Stimulated activated CD8-positive, alpha-beta memory T cell treated with anti-CD3 and anti-CD28 coated beads, Interleukin-15, amount 100 ng/mL, for 1 hour (primary cell): ENCODE data around the gene RINL.
"Not testable (repeated sequence)": the region's sequence is repeated elsewhere in the genome, so short reads cannot be mapped to it uniquely, and the experiment has no call there.

Experiments
- DNase-seq: peaks from one replicate; pipeline ENCODE4 v3.0.0-alpha.2; 2020; ENCODE audit warnings: low read depth

RINL gene

GRCh38 chr19:38904581-38905539 is 26.8 kb upstream of the RINL start:
- DNase-seq = no peak

DNA sequence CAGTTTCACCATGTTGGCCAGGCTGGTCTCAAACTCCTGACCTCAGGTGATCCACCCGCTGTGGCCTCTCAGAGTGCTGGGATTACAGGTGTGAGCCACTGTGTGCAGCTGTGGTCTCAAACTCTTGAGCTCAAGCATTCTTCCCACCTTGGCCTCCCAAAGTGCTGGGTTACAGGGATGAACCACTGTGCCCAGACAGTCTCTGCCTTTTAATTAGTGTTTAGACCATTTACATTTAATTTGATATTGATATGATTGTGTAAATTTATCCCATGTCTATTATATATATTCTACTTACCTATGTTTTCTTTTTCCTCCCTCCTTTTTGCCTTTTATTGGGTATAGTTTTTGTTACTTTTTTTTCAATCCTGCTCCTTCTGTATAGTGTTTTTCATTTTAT is 23.6 kb upstream of the RINL start:
- no peak for DNase-seq

DNA sequence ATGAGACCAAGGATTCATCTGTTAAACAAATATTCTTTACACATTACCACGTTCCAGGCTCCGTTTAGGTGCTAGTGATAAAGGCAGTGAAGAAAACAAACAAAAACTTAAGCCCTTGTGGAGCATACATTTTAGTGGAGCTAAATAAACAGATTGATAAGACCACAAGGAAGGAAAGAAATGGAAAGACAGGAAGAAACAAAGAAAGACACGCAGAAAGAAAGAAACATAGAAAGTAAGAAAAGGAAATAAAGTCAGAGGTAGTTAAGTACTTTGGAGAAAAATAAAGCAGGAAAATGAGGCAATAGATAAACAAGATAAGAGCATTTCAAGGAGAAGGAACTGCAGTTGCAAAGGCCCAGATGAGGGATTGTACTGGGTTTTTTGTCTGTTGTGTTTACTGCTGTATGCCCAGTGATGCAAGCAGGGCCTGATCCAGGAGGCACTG is 22.7 kb upstream of the RINL start:
- no peak for DNase-seq

- no peak for DNase-seq
Measured at GRCh38 chr19:38900202-38900629, 22.1 kb upstream of the RINL start.

- peak; percentile 97 for DNase-seq
Measured at GRCh38 chr19:38899447-38900201, 21.5 kb upstream of the RINL start, which contains the start of the genes NFKBIB and SIRT2. Gene NFKBIB, plus strand, starts transcription at chr19:38899969. Its CDS starts 64 bp downstream, at chr19:38900033. Gene SIRT2, minus strand, starts transcription at chr19:38899618. Its CDS starts 97 bp downstream, at chr19:38899521.

- DNase-seq = no peak
Measured at GRCh38 chr19:38898788-38899446, 20.8 kb upstream of the RINL start.

GRCh38 chr19:38894968-38895367 is 16.9 kb upstream of the RINL start:
- no peak for DNase-seq

DNA sequence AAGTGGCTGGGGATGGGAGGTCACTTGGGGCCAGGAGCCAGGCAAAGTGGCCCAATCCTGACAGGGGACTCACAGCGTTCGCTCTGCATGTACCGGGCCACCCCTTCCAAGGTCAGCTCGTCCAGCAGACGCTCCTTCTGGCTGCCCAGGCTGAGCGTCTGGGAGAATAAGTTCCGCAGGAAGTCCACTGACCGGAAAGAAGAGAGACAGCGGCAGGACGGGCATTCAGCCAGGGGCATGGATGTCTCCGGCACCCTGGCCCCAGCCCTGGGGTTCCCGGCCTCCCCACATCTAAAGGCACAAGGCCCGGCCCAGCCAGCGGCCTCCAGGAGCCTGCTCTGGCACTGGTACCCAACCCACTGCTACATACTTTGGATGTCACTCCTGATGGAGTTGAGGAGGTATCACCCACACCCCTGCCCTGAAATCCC is 15.3 kb upstream of the RINL start:
- no peak for DNase-seq

DNA sequence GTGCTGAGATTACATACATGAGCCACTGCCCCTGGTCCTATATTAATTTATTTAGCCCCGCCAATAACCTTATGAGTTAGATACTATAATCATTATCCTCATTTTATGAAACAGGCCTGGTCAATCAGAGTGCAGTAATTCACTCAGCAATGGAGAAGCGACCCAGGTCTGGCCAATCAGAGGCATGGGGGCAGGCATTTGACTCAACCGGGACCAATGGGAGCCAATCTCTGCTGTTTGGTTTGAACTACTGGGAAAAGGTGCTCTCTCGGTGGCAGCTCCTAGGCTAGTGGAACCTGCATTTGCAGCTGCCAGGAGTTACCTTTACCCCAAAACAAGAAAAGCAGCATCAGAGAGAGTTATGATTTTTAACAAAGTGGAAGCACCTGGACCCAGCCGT is 14.8 kb upstream of the RINL start:
- DNase-seq = no peak

GRCh38 chr19:38891771-38892170 is 13.7 kb upstream of the RINL start:
- DNase-seq = no peak

GRCh38 chr19:38890686-38891085 is 12.6 kb upstream of the RINL start:
- DNase-seq = no peak

DNA sequence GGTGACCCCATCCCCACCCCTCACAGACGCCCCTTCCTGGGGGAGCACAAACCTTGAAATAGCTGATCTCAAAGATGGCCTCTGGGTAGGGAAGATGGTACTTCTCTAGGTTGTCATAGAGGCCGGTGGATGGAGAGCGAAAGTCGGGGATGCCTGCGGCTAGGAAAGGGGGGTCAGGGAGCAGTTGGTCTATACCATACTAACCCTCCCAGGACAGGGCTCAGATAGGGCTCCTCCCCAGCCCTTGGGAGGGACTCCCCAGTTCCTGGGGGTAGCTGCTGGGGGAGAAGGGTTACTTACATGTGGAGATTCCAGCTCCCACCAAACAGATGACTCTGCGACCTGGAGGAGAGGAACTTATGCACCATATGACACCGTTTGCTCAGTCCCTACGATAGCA is 11.7 kb upstream of the RINL start:
- no peak for DNase-seq

DNA sequence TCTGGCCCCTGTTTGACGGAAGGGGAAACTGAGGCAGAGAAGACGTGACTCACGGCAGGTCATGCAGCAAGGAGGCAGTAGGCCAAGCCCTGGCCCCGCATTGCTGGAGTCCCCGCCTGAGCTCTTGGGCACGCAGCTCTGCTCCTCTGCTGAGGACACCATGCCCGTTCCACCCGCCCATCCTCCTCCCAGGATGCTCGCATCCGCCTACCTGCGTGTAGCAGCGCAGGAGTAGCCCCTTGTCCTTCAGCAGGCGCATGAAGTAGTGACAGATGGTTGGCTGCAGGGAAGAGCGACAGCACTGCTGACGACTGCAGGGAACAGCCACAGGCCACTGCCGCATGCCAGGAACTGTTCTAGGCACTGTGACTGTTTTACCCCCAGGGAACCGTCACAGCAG is 10.8 kb upstream of the RINL start:
- DNase-seq = no peak

DNA sequence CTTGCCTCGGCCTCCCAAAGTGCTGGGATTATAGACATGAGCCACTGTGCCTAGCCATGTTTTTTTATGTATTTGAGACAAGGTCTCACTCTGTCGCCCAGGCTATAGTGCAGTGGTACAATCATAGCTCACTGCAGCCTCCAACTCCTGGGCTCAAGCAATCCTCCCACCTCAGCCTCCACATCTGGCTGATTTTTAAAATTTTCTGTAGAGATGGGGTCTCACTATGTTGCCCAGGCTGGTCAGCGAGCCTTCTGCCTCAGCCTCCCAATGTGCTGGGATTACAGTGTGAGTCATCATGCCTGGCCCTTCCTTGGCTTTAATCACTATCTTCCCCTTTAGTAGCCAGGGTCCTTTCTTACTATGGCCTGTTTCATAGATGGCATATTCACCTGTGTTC is 6.6 kb upstream of the RINL start:
- DNase-seq = not testable (repeated sequence)

GRCh38 chr19:38883286-38883685 is 5.2 kb upstream of the RINL start:
- no peak for DNase-seq

DNA sequence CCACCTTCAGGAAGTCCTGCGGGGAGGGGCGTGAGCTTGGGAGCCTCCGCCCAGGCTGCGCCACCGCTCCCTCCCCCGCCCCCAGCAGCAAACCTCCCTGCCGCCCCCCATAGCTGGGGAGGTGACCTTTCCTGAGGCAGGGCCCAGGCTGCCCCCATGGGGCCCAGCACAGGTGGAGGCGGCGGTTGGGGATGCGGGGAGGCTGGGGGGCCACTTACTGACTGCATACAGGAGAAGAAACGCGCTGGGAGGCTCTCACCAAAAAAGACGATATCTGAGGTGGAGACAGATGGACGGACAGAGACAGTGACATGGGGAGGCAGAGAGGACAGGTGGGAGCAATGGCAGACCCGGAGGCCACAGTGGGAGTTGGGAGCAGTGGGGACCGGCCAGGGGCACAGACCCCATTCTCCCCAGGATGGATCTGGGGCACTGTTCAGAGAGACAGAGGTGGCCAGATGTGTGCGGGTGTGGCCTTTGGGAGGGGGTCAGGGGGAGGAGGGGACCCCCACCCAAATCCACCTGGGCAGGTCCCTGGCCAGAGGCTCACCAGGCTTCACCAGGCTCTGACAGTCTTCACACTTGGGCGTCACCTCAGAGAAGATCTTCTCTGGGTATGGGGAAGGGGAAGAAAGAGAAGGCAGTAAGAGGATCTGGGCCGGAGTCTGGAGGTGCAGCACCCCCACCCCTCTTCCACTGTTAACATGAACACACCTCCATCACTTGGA is 3.0 kb upstream of the RINL start:
- DNase-seq = no peak

DNA sequence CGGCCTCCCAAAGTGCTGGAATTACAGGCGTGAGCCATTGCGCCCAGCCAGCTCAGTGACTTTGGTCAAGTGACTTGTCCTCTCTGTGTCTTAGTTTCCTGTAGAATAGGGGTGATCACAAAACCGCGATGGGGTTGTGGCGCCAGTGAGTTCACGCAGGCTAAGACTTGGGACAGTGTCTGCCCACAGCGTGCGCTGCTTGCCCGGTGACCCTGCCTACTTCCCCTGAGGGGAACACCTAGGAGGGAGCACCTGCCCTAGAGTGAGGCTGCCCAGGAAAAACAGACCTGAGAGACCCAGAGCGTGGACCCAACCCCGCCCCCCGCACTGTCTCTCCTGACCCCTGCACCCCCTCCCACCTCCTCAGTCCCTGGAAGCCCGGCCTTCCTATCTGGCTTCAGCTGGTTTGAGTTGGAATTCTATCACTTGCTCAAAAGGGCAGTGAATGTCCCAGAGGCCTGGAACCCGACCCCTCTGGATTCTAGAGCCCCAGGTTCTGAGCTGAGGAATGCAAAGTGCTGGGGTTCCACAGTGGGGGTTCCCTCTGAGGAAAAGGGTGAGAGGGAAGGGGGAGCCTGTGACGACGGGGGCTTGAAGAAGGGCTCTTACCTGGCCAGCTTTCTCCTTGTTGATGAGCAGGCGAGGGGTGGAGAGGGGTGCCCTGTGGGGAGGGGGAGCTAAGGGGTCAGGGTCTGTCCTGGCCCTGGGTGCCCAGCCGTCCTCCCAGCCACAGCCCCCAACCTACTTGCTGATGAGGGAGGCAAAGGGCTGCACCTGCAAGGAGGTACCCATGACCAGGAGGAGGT is 2.2 kb upstream of the RINL start:
- DNase-seq = no peak

- no peak for DNase-seq
Measured at GRCh38 chr19:38879400-38879751, 1.3 kb upstream of the RINL start.

GRCh38 chr19:38878575-38879399 is 712 bp upstream of the RINL start:
- DNase-seq = no peak
